GM12878 (cell line): ENCODE measurements around the gene DIP2C. TPM values are rescaled to one million over a fixed set of nuclear protein-coding genes. Genes with fewer than 3 reads are reported as not detected.

ENCODE experiments used
- ATAC-seq: fragments of 200-7000 bp; cut with Tn5 transposase; 3 replicates; pipeline ENCODE4 v1.9.1; 2020; ENCODE audit warnings: mild to moderate bottlenecking, moderate library complexity
- BruUV-seq: library from RNA; stranded (reverse); fragments of 400-500 nt; replicated peaks from 2 replicates; lab custom pipeline; 2021; lab: Mats Ljungman, UMichigan
- CTCF ChIA-PET: fragments of 300-600 bp; sonication (Branson Sonifier 250); formaldehyde crosslinking; extraction: SDS; loops from one replicate; lab custom pipeline; 2021; ENCODE audit warnings: inconsistent platforms; lab: Yijun Ruan, JAX
- POLR2A ChIA-PET: fragments of 350-600 bp; formaldehyde crosslinking; extraction: SDS; loops from one replicate; lab custom pipeline; 2021; ENCODE audit warnings: inconsistent platforms; lab: Charles Lee
- RAD21 ChIA-PET: fragments of 300-600 bp; sonication (Branson Sonifier 250); formaldehyde crosslinking; loops from one replicate; lab custom pipeline; 2023; ENCODE audit warnings: antibody characterized with exemption; ENCODE audit not compliant: unreplicated experiment; lab: Charles Lee
- SMC1A ChIA-PET: fragments of 300-600 bp; sonication (Branson Sonifier 250); formaldehyde crosslinking; loops from one replicate; lab custom pipeline; 2023; ENCODE audit not compliant: unreplicated experiment, uncharacterized antibody; lab: Charles Lee
- DNase-seq: peaks from one replicate; pipeline ENCODE4 v3.0.0-alpha.2; 2011; ENCODE audit warnings: low read depth, low spot score
- FAIRE-seq: peaks from 3 replicates; lab custom pipeline; 2011; peaks lifted over from hg19 to GRCh38; lab: Jason Lieb, UNC
- H2AFZ ChIP-seq: 2 replicates; pipeline ENCODE4 v1.6.0; 2011; ENCODE audit warnings: low read depth, low read length, control low read depth; ENCODE audit not compliant: control insufficient read depth
- H3K27ac ChIP-seq: 2 replicates; pipeline ENCODE4 v1.5.1; 2011; ENCODE audit warnings: control low read depth; ENCODE audit not compliant: control insufficient read depth, insufficient read depth
- H3K27me3 ChIP-seq, 2 experiments: replicated peaks in 1 of 2; 2 replicates each; pipeline versions ENCODE4 v1.6.0 to v1.6.1; 2011; ENCODE audit warnings: low read length in 1 of 2; ENCODE audit not compliant: control insufficient read depth in 2 of 2, insufficient read depth in 2 of 2
- H3K36me3 ChIP-seq, 2 experiments: 2 replicates each; pipeline ENCODE4 v1.5.1; 2011; ENCODE audit warnings: low read length in 1 of 2; ENCODE audit not compliant: control insufficient read depth in 2 of 2, insufficient read depth in 2 of 2
- H3K4me1 ChIP-seq: 2 replicates; pipeline ENCODE4 v1.6.1; 2011; ENCODE audit warnings: mild to moderate bottlenecking, low read length, moderate library complexity, mixed read lengths; ENCODE audit not compliant: control insufficient read depth, insufficient read depth
- H3K4me2 ChIP-seq: 2 replicates; pipeline ENCODE4 v1.6.0; 2011; ENCODE audit warnings: control low read depth; ENCODE audit not compliant: control insufficient read depth, insufficient read depth
- H3K4me3 ChIP-seq: fragments of 200-600 bp; sonication (generic); 2 replicates; pipeline ENCODE4 v1.5.1; 2016
- H3K79me2 ChIP-seq: 2 replicates; pipeline ENCODE4 v1.6.0; 2011; ENCODE audit warnings: low read length; ENCODE audit not compliant: control insufficient read depth, insufficient read depth
- H3K9ac ChIP-seq: 2 replicates; pipeline ENCODE4 v1.8.0; 2011; ENCODE audit warnings: low read length, control low read depth, mixed read lengths; ENCODE audit not compliant: control insufficient read depth, insufficient read depth
- H3K9me3 ChIP-seq: replicated peaks from 3 replicates; pipeline ENCODE4 v1.5.1; 2011; ENCODE audit warnings: mild to moderate bottlenecking, low read length; ENCODE audit not compliant: control insufficient read depth, insufficient read depth
- H4K20me1 ChIP-seq: 2 replicates; pipeline ENCODE4 v1.6.0; 2011; ENCODE audit not compliant: control insufficient read depth, insufficient read depth
- BCLAF1 ChIP-seq: fragments of 450-650 bp; IDR thresholded peaks from 2 replicates; pipeline ENCODE4 v1.6.1; 2017; ENCODE audit warnings: antibody characterized with exemption, mild to moderate bottlenecking, moderate library complexity
- CHD4 ChIP-seq: fragments of 200-600 bp; sonication (generic); IDR thresholded peaks from 2 replicates; pipeline ENCODE4 v1.6.1; 2016; ENCODE audit warnings: mild to moderate bottlenecking
- CREM ChIP-seq: IDR thresholded peaks from 2 replicates; pipeline ENCODE4 v1.6.1; 2014; ENCODE audit warnings: antibody characterized with exemption, low read depth
- CTCF ChIP-seq, 3 experiments: IDR thresholded peaks in 2 of 3; conservative IDR thresholded peaks in 1 of 3; 2 replicates each; pipeline ENCODE4 v1.5.1; 2011; ENCODE audit warnings: low read depth in 3 of 3, low read length in 3 of 3, mild to moderate bottlenecking in 3 of 3, control low read depth in 2 of 3, moderate library complexity in 2 of 3, inconsistent platforms in 1 of 3, mixed read lengths in 1 of 3; ENCODE audit not compliant: control insufficient read depth in 2 of 3, insufficient read depth in 1 of 3; ENCODE audit errors: extremely low read depth in 1 of 3
- HCFC1 ChIP-seq: fragments of 150-350 bp; IDR thresholded peaks from 2 replicates; pipeline ENCODE4 v1.6.1; 2014; ENCODE audit warnings: low read length
- IKZF2 ChIP-seq, 2 experiments: fragments of 450-650 bp; IDR thresholded peaks; 2 replicates each; pipeline ENCODE4 v1.6.1; 2017; ENCODE audit warnings: mild to moderate bottlenecking in 2 of 2, moderate library complexity in 2 of 2
- NR2F1 ChIP-seq: fragments of 450-650 bp; conservative IDR thresholded peaks from 2 replicates; pipeline ENCODE4 v1.6.1; 2017; ENCODE audit warnings: mild to moderate bottlenecking
- RAD51 ChIP-seq: fragments of 450-650 bp; IDR thresholded peaks from 2 replicates; pipeline ENCODE4 v1.6.1; 2016; ENCODE audit warnings: moderate library complexity, mild to moderate bottlenecking, inconsistent platforms
- SIN3A ChIP-seq: IDR thresholded peaks from 2 replicates; pipeline ENCODE4 v1.6.1; 2012; ENCODE audit warnings: low read depth, low read length, improper control_type of control experiment
- SMARCA5 ChIP-seq: fragments of 450-650 bp; IDR thresholded peaks from 2 replicates; pipeline ENCODE4 v1.6.1; 2017; ENCODE audit warnings: mild to moderate bottlenecking
- WGBS: methylation state at CpG from one replicate; pipeline ENCODE4 v1.1.6; 2016; ENCODE audit warnings: low lambda C conversion rate; ENCODE audit not compliant: insufficient replicate concordance, insufficient coverage; ENCODE audit errors: missing lambda C conversion rate; 5-methylcytosine and 5-hydroxymethylcytosine counted together
- in situ Hi-C: fragments of 300-500 bp; cut with MboI; formaldehyde crosslinking; loops from 9 replicates; pipeline ENCODE4 v1.14.3; 2018; ENCODE audit warnings: mixed read lengths
- intact Hi-C: fragments of 100-400 bp; cut with micrococcal nuclease; formaldehyde crosslinking; loops from one replicate; pipeline ENCODE4 v1.14.2; 2022; ENCODE audit not compliant: unreplicated experiment
- polyA plus RNA-seq, 11 experiments: library from polyadenylated mRNA; depleted of rRNA in 4 of 11; unstranded in 6 of 11; stranded (reverse) in 5 of 11; fragments of >200 nt; fragmentation: Nextera tagmentation in 4 of 11; fragmentation: Illumina TruSeq in 1 of 11; extraction: Ambion mirVana in 4 of 11; extraction: Trizol in 1 of 11; gene quantifications; 1 replicate in 1 of 11; 2 replicates in 10 of 11; pipeline versions ENCODE4 v1.2.1 to v1.2.3, GENCODE V29; 2011 to 2016; ENCODE audit warnings: inconsistent platforms in 2 of 11, missing spikeins in 2 of 11, low read depth in 1 of 11
- total RNA-seq, 4 experiments: library from RNA; depleted of rRNA in 3 of 4; stranded (reverse); fragments of >200 nt in 3 of 4; fragmentation: Illumina TruSeq in 1 of 4; extraction: Trizol in 1 of 4; gene quantifications; 2 replicates each; pipeline versions ENCODE4 v1.2.1 to v1.2.3, GENCODE V29; 2013 to 2021
- TF ChIP-seq, protein P1 (sequence below): fragments of 450-650 bp; IDR thresholded peaks from 2 replicates; pipeline ENCODE4 v1.6.1; 2014; ENCODE audit warnings: mild to moderate bottlenecking
- TF ChIP-seq, protein P2 (sequence below): IDR thresholded peaks from 2 replicates; pipeline ENCODE4 v1.6.1; 2012; ENCODE audit warnings: low read depth, low read length, improper control_type of control experiment

DIP2C gene
- total and polyA plus RNA-seq, 10 of the 15 experiments (the other 5 are each of a cell fraction or from before 2014, with no cell fraction given): 0.01 to 0.10 (median 0.06) TPM

- POLR2A ChIA-PET: no interaction called here
These were observed 401.7 kb downstream of the DIP2C start for GRCh38 chr10:287814-288213.

DNA sequence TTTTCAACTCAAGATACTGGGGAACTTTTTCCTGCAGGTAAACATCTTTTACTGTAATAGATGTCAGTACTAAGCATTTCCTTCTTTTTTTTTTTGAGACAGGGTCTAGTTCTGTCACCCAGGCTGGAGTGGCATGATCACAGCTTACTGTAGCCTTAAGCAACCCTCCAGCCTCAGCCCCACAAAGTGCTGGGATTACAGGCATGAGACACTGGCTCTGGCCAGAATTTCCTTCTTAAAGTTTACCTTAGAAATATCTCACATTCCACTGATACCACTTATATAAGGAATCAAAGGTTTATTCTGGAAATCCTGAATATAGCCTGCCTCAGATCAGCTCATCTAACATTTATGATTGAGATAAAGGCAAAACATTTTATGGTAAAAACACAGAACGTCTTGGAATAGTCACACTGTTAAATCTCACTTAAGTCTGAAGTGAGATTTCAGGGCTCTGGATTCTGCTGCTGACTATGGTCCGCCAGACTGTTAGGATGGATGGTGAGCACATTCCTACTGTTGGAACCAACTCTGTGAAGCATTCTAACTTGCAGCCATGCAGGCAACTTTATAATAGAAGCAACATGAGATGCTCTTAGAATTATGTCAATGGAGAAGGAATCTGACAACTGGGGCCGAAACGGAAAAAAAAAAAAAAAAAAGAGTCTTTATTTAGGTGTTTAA, 402.3 kb downstream of the DIP2C start:
- Histone ChIP-seq H2AFZ (no peak overlapping the region), H3K9me3 (no peaks in the 10 kb centered on the region), H3K36me3 (no peaks in the 10 kb centered on the region), H3K27me3 (peaks cover 0 to under 1% of the 10 kb centered on the region in 2 experiments; a peak in 1 of 4 replicates), H3K79me2 (no peaks in the 10 kb centered on the region), H4K20me1 (no peaks in the 10 kb centered on the region), H3K4me2 (no peak overlapping the region), H3K4me3 (no peak overlapping the region), H3K27ac (no peak overlapping the region), H3K4me1 (peaks cover 22% of the 10 kb centered on the region), H3K9ac (no peak overlapping the region)
- ATAC-seq (no peak), DNase-seq (no peak), FAIRE-seq (no peak)
- SMC1A ChIA-PET: no interaction called here
- no TSS peak for BruUV-seq
- RAD21 ChIA-PET: no interaction called here
- CTCF ChIA-PET: no interaction called here
- 55% methylated on average over 4 of the region's 4 CpGs for WGBS
- in situ Hi-C loops (no loop called here), intact Hi-C loops (no loop called here)
- POLR2A ChIA-PET: no interaction called here
- TF ChIP-seq, protein P1, sequence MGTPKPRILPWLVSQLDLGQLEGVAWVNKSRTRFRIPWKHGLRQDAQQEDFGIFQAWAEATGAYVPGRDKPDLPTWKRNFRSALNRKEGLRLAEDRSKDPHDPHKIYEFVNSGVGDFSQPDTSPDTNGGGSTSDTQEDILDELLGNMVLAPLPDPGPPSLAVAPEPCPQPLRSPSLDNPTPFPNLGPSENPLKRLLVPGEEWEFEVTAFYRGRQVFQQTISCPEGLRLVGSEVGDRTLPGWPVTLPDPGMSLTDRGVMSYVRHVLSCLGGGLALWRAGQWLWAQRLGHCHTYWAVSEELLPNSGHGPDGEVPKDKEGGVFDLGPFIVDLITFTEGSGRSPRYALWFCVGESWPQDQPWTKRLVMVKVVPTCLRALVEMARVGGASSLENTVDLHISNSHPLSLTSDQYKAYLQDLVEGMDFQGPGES: no peak
- TF ChIP-seq CREM (no peak), IKZF2 (IDR thresholded peaks at IDR 0.05) (no peak), HCFC1 (no peak), CTCF (IDR thresholded peaks at IDR 0.05 in 2 of 3, conservative IDR thresholded peaks at IDR 0.05 in 1 of 3; ENCODE audit: control insufficient read depth in 2 of 3, extremely low read depth in 1 of 3, insufficient read depth in 1 of 3, low read depth in 3 of 3, low read length in 3 of 3) (no peak), SIN3A (no peak), SMARCA5 (no peak), NR2F1 (no peak), RAD51 (no peak), BCLAF1 (no peak)
- TF ChIP-seq, protein P2, sequence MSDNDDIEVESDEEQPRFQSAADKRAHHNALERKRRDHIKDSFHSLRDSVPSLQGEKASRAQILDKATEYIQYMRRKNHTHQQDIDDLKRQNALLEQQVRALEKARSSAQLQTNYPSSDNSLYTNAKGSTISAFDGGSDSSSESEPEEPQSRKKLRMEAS: no peak

More at GRCh38 chr10:287814-288213, 401.7 kb downstream of the DIP2C start:
- no peak for ATAC-seq
- TF ChIP-seq CHD4: no peak
- Histone ChIP-seq H3K9me3 (no peaks in the 10 kb centered on the region), H3K36me3 (no peaks in the 10 kb centered on the region), H3K27me3 (peaks cover 0 to 5% of the 10 kb centered on the region in 2 experiments; a peak in 1 of 4 replicates), H3K27ac (no peak overlapping the region), H3K9ac (no peak overlapping the region), H3K4me2 (no peak overlapping the region), H3K4me3 (no peak overlapping the region), H2AFZ (no peak overlapping the region), H3K79me2 (no peaks in the 10 kb centered on the region), H4K20me1 (no peaks in the 10 kb centered on the region), H3K4me1 (peaks cover 17% of the 10 kb centered on the region)
- SMC1A ChIA-PET: no interaction called here
- FAIRE-seq: no peak
- CTCF ChIA-PET: no interaction called here
- in situ Hi-C loops (no loop called here), intact Hi-C loops (no loop called here)
- no TSS peak for BruUV-seq
- WGBS: 82% methylated on average over 4 of the region's 4 CpGs
- RAD21 ChIA-PET: no interaction called here
- no peak for DNase-seq
